UCSD-AML1 (cell line): ENCODE data around the gene NFATC2.

ENCODE experiments used
- DNase-seq: peaks from one replicate; lab custom pipeline; 2025; ENCODE audit not compliant: unreplicated experiment; lab: John Stamatoyannopoulos, UW

The NFATC2 gene

DNA sequence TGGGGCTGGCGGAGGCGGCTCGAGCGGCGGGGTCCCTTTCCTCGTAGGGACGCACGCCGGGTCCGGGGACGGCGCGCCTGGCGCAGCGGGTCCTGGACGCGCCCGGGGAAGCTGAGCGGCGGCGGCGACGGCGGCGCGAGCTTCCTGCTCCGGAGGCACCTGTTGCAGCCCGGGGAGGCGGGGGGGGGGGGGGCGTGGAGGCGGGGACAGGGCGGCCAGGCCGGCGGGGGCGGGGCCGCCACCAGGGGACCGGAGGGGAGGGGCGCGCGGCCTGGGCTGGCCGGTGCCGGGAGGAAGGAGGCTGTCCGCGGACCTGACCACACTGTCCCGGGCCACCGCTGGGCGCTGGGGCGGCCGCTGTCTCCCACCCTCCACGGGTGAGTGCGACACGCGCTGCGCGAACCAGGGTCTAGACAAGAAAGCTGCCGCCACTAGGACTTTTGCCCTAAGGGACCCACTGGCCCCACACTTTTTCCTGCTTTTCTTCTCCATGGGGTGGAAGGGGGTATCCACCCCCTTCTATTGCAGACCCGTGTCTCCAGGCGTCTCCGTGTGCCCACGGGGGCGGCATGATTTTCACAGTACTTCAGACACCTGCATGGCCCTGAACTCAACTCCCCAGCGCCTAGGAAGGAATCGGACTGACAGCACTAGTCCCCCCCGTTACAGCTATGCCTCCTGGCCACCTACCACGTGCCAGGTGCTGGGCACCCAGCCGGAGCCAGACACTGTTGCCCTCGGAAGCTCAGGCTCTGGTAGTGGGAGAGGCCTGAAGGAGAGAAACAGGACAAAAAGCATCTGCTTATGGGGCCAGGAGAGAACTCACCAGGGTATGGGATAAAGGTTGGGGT is at the start of gene NFATC2:
TSS of gene NFATC2 (minus strand) at position 149 of the 851 bp plus-strand sequence. CDS start 220 bp downstream, outside the sequence.
- peak; percentile 71 for DNase-seq

DNA sequence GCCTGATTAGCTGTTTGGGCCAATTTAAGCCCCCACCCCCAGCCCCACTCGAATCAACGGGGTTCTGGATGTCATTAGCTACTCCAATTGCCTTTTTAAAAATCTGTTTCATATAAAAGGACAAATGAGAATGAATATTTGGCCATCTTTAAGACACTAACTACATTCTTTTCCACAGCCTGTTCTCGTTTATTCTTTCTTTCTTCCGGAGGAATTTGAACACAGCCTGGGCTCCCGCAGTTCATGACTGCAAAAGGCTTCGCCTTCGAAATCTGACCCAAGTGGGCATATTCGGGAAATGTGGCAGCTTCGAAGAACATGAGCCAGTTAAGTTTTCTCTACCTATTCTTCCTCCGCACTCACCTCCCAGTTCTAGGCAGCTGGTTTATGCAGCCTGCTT is 49.4 kb upstream of the NFATC2 start:
- DNase-seq: no peak

DNA sequence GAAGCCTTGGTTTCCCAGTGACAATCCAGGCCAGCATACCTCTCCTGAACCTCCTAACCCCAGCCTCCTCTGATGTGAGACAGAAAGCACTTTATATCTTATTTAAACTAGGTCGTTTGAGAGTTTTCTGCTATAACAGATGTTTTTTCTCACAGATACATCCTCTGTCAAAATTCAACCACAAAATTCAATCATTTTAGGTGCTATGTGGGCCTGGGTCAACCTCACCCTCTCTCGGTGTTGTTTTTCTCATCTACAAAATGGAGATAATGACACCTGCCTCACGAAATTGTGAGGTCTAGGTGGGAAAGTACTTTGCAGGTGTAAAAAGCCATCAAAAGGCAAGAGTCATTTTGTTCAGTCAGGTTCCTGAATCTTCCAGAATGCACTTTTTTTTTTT is 46.2 kb upstream of the NFATC2 start:
- DNase-seq: no peak

DNA sequence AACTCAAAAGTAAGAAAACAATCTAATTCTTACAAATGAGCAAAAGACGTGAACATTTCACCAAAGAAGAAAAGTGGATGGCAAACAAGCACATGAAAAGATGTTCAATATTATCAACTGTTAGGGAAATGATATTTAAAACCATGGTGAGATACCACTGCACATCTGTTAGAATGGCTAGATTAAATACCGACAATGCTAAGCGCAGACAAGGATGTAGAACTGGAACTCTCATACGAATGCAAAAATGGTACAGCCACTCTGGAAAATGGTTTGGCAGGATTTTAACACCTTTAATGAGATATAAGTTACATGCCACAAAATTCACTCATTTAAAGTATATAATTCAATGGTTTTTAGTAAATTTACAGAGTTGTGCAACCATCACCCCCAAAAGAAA is 44.6 kb upstream of the NFATC2 start:
- DNase-seq: no peak

DNA sequence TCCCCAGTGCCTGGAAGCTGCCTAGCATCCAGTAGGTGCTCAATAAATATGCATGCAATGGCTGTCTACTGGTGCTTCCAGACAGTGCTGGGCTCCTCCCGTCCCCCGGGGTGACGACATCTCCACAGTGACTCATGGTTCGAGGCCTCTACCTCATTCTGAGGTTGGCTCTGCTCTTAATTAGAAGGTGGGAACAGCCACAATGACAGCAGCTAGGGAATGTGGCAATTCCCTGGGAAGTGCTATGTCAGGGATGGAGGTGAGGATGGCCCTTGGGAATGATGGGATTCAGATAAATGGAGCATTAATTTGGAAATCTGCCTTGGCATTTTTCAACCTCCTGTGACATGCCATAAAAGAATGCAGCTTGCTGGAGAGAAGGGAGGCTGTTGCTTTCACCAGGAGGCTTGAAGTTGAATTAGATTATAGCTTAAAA is 43.5 kb upstream of the NFATC2 start:
- no peak for DNase-seq

DNA sequence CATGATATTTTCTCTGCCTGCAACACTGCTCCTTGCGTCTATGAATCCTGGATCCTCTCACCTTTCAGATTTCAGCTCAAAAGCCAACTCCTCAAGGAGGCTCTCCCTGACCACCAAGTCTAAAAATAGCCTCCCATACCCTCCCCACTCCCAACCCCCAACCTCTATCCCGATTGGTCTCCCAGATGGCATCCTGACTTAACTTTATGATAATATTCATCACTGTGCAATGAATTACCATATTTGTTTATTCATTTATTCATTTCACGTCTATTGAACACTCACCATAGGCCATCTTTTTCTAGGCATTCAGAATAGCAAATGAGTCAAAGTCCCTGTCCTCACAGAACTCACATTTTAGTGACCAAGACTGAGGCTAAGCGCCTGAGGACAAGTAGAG is 42.6 kb upstream of the NFATC2 start:
- no peak for DNase-seq

DNA sequence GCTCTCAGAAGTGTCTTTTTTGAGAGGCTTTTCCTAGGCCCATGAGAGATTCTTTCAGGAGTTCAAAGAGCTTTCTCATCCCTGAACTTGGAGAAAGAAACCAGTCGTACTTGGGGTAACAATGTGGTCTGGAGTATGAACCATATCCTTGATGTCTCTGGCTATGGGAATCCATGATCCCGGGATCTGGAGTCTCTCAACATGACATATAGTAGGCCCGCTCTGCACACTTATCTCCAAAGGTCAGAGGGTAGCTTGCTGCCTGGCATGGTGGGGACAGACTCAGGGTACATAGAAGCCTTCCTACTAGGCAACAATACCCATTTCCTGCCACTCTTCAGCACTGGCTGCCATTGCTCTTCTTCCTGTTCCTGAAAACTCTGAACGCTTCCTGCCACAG is 42.2 kb upstream of the NFATC2 start:
- peak; percentile 32 for DNase-seq

DNA sequence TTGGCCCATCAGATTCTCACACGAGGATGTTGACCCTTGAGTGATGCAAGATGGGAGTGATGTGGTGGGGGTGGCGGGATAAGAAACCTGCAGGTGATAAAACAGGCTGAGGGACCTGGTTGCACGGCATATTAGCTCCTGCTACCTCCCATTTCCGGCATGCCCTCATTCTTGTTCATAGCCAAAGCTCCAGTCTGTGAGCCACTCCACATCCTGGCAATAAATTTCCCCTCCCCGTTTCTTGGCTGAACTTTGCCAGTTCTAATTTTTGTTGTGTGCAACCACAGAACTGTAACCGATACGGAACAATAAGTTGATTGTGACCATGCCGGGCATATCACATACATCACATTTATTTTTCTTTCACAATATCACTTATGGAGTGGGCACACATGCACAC is 41.6 kb upstream of the NFATC2 start:
- DNase-seq: no peak

DNA sequence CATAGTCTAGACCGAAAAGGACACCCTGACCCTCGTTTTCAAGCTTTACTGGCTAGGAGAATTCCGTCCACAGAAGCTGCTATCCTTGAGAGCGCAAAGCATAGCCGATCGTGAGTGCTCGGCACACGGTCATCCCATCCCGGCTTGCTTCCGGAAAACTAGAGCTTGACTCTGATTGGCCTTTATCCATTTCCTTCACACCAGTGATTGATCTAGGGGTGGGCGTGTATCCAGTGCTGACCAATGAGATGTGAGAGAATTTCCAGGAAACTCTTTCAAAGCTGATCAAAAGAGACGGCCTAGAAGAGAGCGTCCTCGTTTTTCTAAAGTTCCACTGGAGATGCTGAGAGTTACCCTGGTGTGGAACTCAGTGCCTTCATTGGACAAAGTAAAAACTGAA is 41.0 kb upstream of the NFATC2 start:
- no peak for DNase-seq

DNA sequence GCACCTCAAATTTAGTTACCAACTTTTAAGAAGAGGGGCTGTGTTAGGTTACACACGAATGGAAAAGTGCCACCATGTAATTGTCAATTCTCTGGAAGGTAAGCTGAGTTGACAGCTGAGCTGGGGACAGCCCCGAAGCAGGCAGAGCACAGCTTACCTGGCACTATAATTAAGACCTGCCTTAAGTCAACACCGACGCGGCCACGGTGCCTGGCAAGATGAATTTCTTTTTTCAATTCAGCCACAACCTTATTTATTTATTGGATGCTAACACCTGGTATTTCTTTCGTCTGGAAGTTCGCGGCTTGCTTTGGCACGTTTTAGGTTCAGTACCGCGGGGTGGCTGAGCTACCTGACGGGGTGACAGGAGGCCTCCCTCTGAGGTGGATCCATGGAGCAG is 40.6 kb upstream of the NFATC2 start:
- DNase-seq: no peak

DNA sequence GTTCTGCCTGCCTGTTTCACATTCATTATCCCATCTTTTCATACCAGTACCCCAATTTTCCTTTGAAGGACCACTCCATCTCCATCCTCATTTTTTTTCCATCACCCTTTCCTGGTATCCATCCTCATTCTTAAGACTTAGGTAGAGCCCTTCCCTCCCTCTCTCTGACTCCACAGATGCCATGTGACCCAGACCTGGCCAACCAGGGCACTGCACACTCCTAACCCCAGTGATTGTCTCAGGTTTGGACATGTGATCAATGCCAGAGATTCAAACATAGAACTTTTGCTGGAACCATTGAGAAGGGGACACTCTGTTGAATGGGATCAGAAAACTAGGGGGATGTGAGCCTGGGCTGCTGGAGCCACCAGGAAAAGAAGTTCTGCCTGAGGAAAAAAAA is 39.1 kb upstream of the NFATC2 start:
- DNase-seq: no peak

DNA sequence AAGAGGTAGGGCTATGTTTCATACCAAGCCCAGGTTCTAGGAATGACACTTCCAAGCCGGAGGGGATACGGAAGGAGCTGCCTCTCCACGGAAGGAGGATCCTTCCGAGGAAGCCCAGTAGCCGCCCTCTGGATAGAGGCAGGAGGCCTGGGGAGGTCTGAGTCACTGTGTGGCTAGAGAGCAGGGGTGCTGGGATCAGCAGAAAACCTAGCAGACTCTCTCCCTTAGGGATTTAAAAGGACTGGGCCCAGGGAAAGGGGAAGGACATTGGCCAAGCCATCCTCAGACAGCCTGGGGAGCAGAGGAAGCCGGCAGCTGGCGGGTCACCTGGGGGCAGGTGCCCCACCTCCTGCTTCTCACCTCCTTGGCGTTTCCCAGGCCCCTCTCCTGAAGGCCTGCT is 36.6 kb upstream of the NFATC2 start:
- DNase-seq: no peak

DNA sequence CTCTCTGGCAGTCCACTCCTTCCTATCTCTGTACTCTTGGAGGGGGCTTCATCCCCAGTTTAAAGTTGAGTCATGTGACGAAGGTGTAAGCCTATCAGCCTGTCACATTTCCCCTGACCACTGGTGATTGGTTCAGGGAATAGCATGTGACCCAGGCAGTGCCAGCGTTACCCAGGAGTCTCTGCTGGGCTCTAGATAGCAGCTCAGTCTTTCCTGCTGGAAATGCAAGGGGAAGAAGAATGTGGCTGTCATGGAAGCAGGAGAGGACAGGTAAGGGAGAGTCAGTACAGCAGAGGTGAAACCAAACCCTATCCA is 35.6 kb upstream of the NFATC2 start:
- DNase-seq: no peak

DNA sequence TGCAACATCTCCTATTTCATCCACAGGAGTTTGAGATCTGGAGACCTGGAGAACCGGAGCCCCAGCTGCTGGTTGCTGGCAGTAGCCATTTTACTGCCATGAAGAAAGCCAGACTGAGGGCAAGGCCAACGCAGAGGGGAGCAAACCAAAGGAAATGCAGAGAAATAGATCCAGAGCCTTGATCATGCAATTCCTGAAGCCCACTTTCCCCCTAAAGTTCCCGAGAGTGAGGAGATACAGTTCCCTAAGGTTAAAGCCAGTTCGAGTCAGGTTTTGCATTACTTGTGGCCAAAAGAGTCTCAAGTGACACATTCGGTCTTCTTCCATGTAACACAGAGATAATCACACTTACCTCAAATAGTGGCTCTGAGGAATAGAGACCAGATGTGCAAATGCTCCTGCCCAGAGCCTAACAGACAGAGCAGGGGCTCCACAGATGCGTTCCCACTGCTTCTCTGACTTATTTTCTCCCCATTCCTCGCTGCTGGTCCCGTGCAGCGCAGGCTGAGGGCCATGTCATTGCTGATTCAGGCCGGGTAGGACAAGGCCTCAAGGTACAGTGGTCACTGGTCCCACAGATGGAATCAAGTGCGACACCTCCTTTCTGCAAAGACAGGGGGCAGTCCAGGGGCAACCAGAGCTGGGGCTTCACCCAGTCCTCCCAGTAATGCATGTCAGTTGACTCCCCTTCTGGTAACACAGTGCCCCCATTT is 35.1 kb upstream of the NFATC2 start:
- no peak for DNase-seq

DNA sequence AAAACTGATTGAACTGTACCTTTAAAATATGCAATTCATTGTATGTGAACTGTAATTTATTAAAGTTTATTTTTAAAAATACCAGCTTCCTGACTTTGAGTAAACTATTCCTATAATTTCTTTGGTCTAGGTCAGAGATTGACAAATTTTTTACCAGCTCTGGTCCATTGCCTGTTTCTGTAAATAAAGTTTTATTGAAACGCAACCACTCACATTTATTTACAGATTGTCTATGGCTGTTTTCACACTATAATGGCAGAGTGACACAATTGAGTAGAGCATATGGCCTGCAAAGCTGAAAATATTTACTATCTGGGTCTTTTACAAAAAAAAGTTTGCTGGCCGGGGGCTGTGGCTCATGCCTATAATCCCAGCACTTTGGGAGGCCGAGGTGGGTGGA is 33.0 kb upstream of the NFATC2 start:
- DNase-seq: no peak

DNA sequence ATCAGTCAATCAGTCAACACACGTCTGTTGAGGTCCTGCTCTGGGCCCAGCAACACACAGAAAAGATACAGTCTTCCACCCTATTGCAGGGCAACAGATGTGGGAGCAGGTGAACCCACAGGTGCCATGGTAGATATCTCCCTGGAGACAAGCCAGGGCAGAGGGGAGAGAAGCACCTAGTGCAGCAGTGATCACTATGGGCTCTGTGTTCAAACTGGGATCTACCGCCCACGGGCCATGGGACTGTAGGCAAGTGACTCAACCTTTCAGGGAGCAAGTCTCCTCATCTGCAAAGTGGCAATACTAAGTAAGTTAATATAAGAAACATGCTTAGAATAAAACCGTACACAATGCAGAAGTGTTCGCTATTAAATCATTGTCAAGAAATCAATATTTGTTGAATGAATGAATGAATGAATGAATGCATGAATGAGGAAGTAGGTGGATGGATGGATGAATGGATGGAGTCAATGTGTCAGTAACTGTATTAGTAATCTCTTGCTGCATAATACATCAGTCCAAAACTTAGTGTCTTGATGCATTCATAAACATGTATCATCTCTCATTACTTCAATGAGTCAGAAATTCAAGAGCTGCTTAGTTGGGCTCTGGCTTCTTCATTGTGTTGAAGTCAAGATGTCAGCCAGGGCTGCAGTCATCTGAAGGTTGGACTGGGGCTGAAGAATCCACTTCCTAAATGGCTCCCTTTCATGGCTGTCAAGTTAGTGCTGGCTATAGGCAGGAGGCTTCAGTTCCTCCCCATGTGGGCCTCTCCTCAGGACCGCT is 31.9 kb upstream of the NFATC2 start:
- no peak for DNase-seq

DNA sequence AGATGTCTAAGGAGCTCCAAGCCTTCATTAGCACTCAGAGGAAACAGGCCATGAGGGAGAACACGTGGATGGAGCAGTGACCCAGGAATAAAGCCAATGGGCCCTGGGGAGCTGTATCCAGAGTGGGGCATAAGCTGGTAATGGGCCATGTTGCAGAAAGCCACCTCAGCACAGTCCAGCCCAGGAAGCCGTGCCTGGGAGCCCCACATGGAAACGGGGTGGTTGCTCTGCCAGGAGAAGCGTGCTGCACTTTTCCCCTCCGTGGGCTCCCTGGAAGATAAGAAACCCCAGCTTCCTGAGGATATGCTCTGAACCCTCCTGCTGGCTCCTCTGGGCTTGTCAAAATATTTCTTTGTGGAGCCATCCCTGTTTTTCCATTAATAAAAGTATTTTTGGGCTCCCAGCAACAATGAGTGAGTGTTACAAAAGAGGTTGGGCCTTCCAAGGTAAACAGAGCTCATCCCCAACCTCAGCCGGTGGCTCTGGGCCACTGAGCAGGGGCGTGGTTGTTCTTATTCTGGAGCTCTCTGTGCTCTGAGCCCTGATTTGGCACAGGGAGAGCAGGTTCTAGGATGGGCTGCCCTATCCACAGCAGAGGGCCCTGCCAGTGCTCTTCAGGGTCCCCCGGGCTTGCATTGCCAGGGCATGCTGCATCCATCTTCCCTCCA is 31.2 kb upstream of the NFATC2 start:
- peak; percentile 39 for DNase-seq

DNA sequence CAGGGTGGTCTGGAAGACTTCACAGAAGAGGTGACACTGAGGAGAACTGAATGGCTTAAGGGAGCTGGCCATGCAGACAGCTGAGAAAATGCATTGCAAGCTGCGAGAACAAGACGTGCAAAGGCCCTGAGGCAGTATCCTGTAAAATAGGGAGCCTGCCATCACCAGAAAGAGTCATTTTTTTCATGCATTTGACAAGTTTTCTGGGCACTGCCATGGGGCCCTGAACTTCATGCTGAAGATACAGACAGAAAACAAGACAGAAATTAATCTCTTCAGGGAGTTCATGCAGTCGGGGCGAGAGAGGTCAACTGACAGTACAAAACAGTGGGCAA is 28.9 kb upstream of the NFATC2 start:
- no peak for DNase-seq

DNA sequence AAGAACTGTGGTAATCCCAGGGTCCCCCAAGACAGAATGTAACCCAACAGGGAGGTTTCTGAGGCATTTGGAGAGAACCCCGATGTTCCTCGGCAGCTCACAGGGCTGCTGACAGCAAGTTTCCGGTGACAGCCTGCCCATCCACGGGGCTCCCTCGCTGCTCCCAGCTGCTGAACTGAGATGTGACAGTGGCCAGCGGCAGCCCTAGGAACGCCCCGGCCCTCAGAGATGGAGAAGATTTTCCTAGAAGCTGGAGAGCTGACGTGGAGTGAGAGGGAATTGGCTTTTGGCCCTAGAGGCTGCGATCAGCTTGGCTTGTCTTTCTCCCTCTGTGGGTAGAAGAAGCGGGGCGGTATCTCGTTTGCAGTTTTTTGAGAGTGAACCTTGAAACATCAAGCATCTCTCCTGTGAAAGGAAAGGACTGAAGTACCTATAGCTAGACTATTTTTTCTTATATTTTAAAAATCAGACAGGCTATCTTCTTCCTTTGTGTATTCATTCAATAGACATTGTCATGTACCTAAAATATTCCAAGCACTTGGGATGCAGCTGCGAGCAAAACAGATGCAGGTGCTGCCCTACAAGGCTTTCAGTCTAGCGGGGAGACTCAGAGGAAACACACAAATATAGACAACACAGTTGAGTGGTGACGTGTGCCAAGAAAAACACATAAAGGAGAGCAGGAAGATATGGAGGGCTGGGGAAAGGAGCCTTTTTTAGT is 28.4 kb upstream of the NFATC2 start:
- DNase-seq: no peak

DNA sequence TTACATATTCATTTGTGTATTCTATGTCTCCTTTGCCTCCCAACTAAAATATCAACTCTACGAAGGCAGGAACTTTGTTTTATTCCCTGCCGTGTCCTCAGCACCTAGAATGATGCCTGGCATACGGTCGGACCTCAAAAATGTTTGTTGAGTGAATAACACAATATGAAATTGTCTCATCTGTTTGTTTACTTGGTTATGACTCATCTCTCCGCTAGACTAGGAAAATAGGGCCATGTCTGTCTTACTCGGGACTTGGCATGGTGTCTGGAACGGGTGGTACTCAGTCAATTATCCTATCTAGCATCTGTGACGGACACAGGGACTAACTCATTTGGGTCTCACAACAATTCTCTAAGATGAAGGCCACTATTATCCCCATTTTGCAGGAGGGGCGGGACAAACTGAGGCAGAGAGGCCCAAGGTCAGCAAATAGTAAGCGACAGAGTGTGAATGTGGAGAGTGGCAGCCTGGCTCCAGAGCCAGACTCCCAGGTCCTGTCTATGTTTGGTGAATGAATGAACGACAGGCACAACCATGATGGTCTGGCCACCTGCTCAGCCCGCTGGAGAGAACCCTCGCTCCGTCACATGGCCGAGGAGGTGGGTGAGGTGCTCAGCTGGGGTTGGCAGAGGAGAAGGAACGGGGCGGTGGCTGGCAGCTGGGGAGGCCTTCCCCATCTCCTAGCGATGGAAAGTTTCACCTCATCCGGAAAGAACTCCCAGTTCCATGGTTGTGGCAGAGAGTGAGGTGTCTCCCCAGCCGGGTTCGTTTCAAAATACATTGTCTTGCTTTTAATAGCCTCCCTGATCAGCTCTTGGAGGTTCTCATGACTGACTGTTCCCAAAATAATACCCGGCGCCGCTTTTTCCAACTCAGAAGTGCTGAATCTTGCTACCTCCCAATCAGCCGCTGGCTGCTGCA is 27.6 kb upstream of the NFATC2 start:
- DNase-seq: no peak
